GM18502 (cell line): ENCODE measurements around the gene DNAH5.

Source experiments
- ATAC-seq: cut with Tn5 transposase; IDR thresholded peaks from one replicate; pipeline ENCODE4 v1.9.1; 2021; ENCODE audit warnings: mild to moderate bottlenecking; ENCODE audit not compliant: unreplicated experiment, poor library complexity

The DNAH5 gene

GRCh38 chr5:13945271-13945670 lies 783 bp upstream of the DNAH5 start:
- ATAC-seq, result no peak

GRCh38 chr5:13943676-13944075 lies 812 bp downstream of the DNAH5 start:
- ATAC-seq, result no peak

- no peak for ATAC-seq
Observed at GRCh38 chr5:13941468-13941867, 3.0 kb downstream of the DNAH5 start.

- ATAC-seq, result no peak
Observed at GRCh38 chr5:13939638-13940037, 4.8 kb downstream of the DNAH5 start.

- ATAC-seq, result no peak
Observed at GRCh38 chr5:13934921-13935320, 9.6 kb downstream of the DNAH5 start.

GRCh38 chr5:13934125-13934524 lies 10.4 kb downstream of the DNAH5 start:
- ATAC-seq, result no peak

GRCh38 chr5:13932561-13932960 lies 11.9 kb downstream of the DNAH5 start:
- ATAC-seq, result no peak

- ATAC-seq, result no peak
Observed at GRCh38 chr5:13932011-13932410, 12.5 kb downstream of the DNAH5 start.

GRCh38 chr5:13930541-13931171 lies 13.8 kb downstream of the DNAH5 start:
- ATAC-seq, result no peak

- no peak for ATAC-seq
Observed at GRCh38 chr5:13926731-13927130, 17.8 kb downstream of the DNAH5 start.

- ATAC-seq, result no peak
Observed at GRCh38 chr5:13921578-13921977, 22.9 kb downstream of the DNAH5 start.

- no peak for ATAC-seq
Observed at GRCh38 chr5:13919786-13920185, 24.7 kb downstream of the DNAH5 start.

GRCh38 chr5:13919087-13919486 lies 25.4 kb downstream of the DNAH5 start:
- ATAC-seq, result no peak

GRCh38 chr5:13917061-13917460 lies 27.4 kb downstream of the DNAH5 start:
- ATAC-seq, result no peak

- no peak for ATAC-seq
Observed at GRCh38 chr5:13913962-13914361, 30.5 kb downstream of the DNAH5 start.

GRCh38 chr5:13910637-13911288 lies 33.7 kb downstream of the DNAH5 start:
- no peak for ATAC-seq

- no peak for ATAC-seq
Observed at GRCh38 chr5:13910201-13910600, 34.3 kb downstream of the DNAH5 start.

GRCh38 chr5:13909271-13909670 lies 35.2 kb downstream of the DNAH5 start:
- ATAC-seq, result no peak

- ATAC-seq, result no peak
Observed at GRCh38 chr5:13898569-13898968, 45.9 kb downstream of the DNAH5 start.

- no peak for ATAC-seq
Observed at GRCh38 chr5:13878357-13878756, 66.1 kb downstream of the DNAH5 start.

- ATAC-seq, result no peak
Observed at GRCh38 chr5:13866792-13867191, 77.7 kb downstream of the DNAH5 start.

GRCh38 chr5:13865312-13865711 lies 79.2 kb downstream of the DNAH5 start:
- ATAC-seq, result no peak
